Omental fat pad (tissue), 4 donors: ENCODE results near the gene RPS15. TPM values are rescaled to one million over a fixed set of nuclear protein-coding genes. Genes with fewer than 3 reads are reported as not detected.
A peak's percentile ranks its signal among the peaks of the same experiment; 100 is the strongest.
"Not testable (repeated sequence)": the region's sequence is repeated elsewhere in the genome, so short reads cannot be mapped to it uniquely, and the experiment has no call there.

ENCODE experiments used
- ATAC-seq: fragments of 150-250 bp; one replicate; pipeline ENCODE4 v1.9.1; 2016; ENCODE audit warnings: mild to moderate bottlenecking, moderate library complexity; ENCODE audit not compliant: low FRiP score
- DNase-seq: peaks from one replicate; pipeline ENCODE4 v3.0.0-alpha.2; 2019; ENCODE audit warnings: low spot score
- total RNA-seq, 4 donors: library from RNA; depleted of rRNA; stranded (reverse); fragments of >200 nt; gene quantifications; one replicate each; pipeline ENCODE4 v1.1.0, GENCODE V29; 2016
- TF ChIP-seq, protein P1 (sequence below), 3 donors: fragments of 450-650 bp; IDR thresholded peaks; one replicate each; pipeline ENCODE4 v1.5.1; 2016 to 2017; ENCODE audit warnings: antibody characterized with exemption in 3 of 3, mild to moderate bottlenecking in 3 of 3, moderate library complexity in 2 of 3

The RPS15 gene
- total RNA-seq, 4 donors from 2014 or later: 2,522 to 3,708 (median 2,994) TPM

DNA sequence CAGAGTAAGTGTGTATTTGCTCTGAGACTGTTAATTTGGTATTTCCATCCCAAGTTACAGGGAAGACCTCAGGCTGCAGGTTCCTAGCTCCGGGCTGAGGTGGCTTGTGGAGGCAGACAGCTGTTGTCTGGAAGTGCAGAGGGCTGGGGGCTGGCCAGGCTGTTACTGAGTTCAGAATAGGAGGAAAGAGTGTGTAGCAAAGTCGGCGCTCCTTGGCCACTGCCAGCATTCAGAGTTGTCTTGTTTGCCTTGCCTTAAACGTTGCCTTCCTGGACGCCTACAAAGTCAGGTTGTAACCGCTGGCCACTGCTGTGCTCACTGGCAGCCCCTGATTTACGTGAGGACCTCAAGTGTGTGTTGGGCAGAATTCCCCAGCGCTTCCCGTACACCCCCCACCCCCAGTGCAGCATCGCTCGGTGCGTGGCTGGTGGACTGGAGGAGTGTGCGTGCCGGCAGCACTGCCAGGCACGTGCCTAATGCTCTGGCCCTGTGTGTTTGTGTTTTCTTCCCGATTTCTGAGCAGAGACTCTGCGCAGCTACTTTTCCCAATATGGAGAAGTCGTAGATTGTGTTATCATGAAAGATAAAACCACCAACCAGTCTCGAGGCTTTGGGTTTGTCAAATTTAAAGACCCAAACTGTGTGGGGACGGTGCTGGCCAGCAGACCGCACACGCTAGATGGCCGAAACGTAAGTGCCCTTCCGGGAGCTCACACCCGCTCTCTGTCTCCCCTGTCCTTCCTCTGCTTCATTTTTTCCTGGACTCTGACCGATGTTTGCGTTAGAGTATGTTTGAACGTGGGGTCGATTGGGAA, 20.3 kb upstream of the RPS15 start:
- DNase-seq: no peak
- peak; percentile 21 for ATAC-seq
- TF ChIP-seq, protein P1, sequence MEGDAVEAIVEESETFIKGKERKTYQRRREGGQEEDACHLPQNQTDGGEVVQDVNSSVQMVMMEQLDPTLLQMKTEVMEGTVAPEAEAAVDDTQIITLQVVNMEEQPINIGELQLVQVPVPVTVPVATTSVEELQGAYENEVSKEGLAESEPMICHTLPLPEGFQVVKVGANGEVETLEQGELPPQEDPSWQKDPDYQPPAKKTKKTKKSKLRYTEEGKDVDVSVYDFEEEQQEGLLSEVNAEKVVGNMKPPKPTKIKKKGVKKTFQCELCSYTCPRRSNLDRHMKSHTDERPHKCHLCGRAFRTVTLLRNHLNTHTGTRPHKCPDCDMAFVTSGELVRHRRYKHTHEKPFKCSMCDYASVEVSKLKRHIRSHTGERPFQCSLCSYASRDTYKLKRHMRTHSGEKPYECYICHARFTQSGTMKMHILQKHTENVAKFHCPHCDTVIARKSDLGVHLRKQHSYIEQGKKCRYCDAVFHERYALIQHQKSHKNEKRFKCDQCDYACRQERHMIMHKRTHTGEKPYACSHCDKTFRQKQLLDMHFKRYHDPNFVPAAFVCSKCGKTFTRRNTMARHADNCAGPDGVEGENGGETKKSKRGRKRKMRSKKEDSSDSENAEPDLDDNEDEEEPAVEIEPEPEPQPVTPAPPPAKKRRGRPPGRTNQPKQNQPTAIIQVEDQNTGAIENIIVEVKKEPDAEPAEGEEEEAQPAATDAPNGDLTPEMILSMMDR (IDR thresholded peaks at IDR 0.05): no peak

GRCh38 chr19:1418496-1418775, 19.8 kb upstream of the RPS15 start:
- ATAC-seq: no peak
- no peak for DNase-seq
- TF ChIP-seq, protein P1 (IDR thresholded peaks at IDR 0.05): no peak

DNA sequence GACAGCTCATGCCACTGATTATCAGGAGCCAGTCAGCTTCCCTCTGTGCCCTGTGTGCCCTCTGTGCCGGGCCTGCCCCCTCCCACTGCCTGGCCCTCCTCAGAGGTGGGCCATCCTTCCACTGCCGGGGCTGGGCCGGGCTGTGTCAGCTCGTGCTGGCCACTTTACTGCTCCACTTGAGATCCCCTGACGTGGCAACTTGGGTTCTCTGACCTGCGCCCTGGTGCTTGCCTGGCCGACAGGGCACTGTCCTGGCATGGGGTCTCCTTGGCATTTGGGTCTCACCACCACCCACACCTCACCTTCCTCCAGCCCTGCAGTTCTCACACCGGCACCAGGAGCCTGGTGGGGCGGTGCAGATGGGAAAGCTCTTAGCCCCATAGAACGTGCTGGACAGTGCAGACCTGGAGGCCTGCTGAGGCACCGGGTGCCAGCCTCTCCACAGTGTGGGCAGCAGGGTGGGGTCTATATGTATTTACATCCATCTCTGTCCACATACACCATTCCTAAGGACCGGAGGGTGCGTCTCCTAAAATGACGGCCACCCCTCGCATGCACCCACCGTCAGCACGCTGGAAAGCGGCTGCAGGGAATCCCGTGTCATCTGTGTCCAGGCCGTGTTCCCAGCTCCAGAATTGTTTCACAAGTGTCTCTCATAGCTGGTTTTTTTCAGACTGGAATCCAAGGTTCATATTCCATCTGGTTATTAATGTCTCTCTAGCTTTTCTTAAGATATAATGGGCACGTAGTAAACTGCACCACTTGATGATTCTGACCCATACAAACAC, 19.1 kb upstream of the RPS15 start:
- TF ChIP-seq, protein P1 (IDR thresholded peaks at IDR 0.05): no peak
- DNase-seq: no peak
- ATAC-seq: no peak

DNA sequence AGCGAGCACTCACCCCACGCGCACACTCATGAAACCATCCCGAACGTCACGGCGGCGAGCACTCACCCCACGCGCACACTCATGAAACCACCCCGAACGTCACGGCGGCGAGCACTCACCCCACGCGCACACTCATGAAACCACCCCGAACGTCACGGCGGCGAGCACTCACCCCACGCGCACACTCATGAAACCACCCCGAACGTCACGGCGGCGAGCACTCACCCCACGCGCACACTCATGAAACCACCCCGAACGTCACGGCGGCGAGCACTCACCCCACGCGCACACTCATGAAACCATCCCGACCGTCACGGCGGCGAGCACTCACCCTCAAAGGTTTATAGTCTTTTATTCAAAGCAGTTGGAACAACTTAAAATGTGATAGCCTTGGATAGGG, 18.1 kb upstream of the RPS15 start:
- not testable (repeated sequence) for ATAC-seq, DNase-seq

GRCh38 chr19:1420590-1420989, 17.6 kb upstream of the RPS15 start:
- TF ChIP-seq, protein P1 (IDR thresholded peaks at IDR 0.05): no peak
- no peak for ATAC-seq
- no peak for DNase-seq

DNA sequence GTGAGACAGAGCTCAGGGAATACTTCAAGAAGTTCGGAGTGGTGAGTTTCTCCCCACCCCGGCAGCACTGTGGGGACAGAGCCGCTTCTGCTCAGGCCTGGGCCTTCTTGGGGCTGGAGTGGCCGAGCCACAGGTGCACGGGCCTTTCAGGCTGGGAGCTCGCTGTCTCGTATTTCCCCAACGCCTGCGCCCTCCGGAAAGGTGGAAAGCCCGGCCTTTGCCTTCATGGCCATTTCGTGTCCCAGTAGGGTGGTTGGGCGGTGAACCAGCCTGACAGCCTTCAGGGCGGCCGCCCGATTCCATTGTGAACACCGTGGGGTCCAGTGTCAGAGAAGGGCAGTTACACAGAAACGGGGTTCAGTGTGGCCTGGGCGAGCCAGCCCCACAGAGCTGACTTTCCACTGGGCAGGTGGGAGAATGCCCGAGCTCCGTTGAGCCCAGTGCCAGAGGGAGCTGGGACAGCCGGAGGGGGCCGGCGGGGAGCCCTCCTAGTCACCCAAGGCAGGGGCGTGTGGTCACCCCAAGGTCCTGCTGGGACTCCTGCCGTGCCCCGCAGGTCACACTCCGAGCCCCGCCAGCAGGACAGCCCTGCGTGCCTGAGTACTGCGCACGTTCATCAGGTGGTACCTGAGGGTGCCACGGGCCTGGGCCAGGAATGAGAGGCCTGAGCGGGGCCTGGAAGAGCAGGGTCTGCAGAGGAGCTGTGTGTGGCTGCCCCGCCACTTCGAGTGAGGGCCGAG, 16.8 kb upstream of the RPS15 start:
- ATAC-seq (no peak), DNase-seq (no peak)
- TF ChIP-seq, protein P1 (IDR thresholded peaks at IDR 0.05): no peak

- no peak for DNase-seq
- TF ChIP-seq, protein P1 (IDR thresholded peaks at IDR 0.05): no peak
- no peak for ATAC-seq
These were observed 16.3 kb upstream of the RPS15 start for GRCh38 chr19:1421958-1422305.
